Endothelial cell of coronary artery (primary cell): ENCODE measurements around the gene SLC2A4. TPM values are rescaled to one million over a fixed set of nuclear protein-coding genes. Genes with fewer than 3 reads are reported as not detected.

Source experiments
- total RNA-seq: library from RNA; depleted of rRNA; stranded (reverse); fragments of >200 nt; gene quantifications from 2 replicates; pipeline ENCODE4 v1.2.3, GENCODE V29; 2014

SLC2A4 gene
- total RNA-seq, 1 donor from 2014 or later, result under 0.01 TPM

Other genes starting within 250 kb of the SLC2A4 start
- 0.54 and 1.4 TPM in 2 replicates for gene SLC16A13, start 245.7 kb upstream of the SLC2A4 start, total RNA-seq
- 0.09 and 0.38 TPM in 2 replicates for gene SLC16A11, start 237.6 kb upstream of the SLC2A4 start, total RNA-seq
- gene CLEC10A, start 201.5 kb upstream of the SLC2A4 start, total RNA-seq, result 0.19 and 0.54 TPM in 2 replicates
- not detected in 2 replicates for gene ASGR2, start 166.9 kb upstream of the SLC2A4 start, total RNA-seq
- 9.2 TPM in 2 replicates for gene ASGR1, start 102.3 kb upstream of the SLC2A4 start, total RNA-seq
- 10.3 and 23.2 TPM in 2 replicates for gene DLG4, start 61.9 kb upstream of the SLC2A4 start, total RNA-seq
- 192 and 322 TPM in 2 replicates for gene ACADVL, start 61.8 kb upstream of the SLC2A4 start, total RNA-seq
- 37.3 and 41.1 TPM in 2 replicates for gene DVL2, start 47.2 kb upstream of the SLC2A4 start, total RNA-seq
- 37.7 and 45.1 TPM in 2 replicates for gene PHF23, start 42.3 kb upstream of the SLC2A4 start, total RNA-seq
- 92.4 and 120 TPM in 2 replicates for gene GABARAP, start 39.3 kb upstream of the SLC2A4 start, total RNA-seq
- 19.3 and 39.2 TPM in 2 replicates for gene CTDNEP1, start 30.0 kb upstream of the SLC2A4 start, total RNA-seq
- 30.2 and 31.5 TPM in 2 replicates for gene ELP5, start 29.5 kb upstream of the SLC2A4 start, total RNA-seq
- 13.4 and 15.9 TPM in 2 replicates for gene CLDN7, start 19.2 kb upstream of the SLC2A4 start, total RNA-seq
- gene YBX2, start 12.9 kb downstream of the SLC2A4 start, total RNA-seq, result not detected in 2 replicates
- 734 and 935 TPM in 2 replicates for gene EIF5A, start 25.9 kb downstream of the SLC2A4 start, total RNA-seq
- gene GPS2, start 33.6 kb downstream of the SLC2A4 start, total RNA-seq, result 26.1 and 27.3 TPM in 2 replicates
- 16.6 and 24.9 TPM in 2 replicates for gene NEURL4, start 47.6 kb downstream of the SLC2A4 start, total RNA-seq
- 0.45 and 0.66 TPM in 2 replicates for gene ACAP1, start 54.8 kb downstream of the SLC2A4 start, total RNA-seq
- 2.2 and 3.6 TPM in 2 replicates for gene KCTD11, start 70.4 kb downstream of the SLC2A4 start, total RNA-seq
- not detected in 2 replicates for gene TMEM95, start 73.4 kb downstream of the SLC2A4 start, total RNA-seq
- under 0.01 and 0.28 TPM in 2 replicates for gene TNK1, start 99.4 kb downstream of the SLC2A4 start, total RNA-seq
- gene PLSCR3, start 112.8 kb downstream of the SLC2A4 start, total RNA-seq, result 16.8 and 23.6 TPM in 2 replicates
- gene TMEM256, start 122.4 kb downstream of the SLC2A4 start, total RNA-seq, result 86.7 and 102 TPM in 2 replicates
- gene NLGN2, start 126.1 kb downstream of the SLC2A4 start, total RNA-seq, result 2.9 and 5.1 TPM in 2 replicates
- gene SPEM1, start 138.6 kb downstream of the SLC2A4 start, total RNA-seq, result not detected in 2 replicates
- gene SPEM2, start 143.9 kb downstream of the SLC2A4 start, total RNA-seq, result not detected in 2 replicates
- gene SPEM3, start 147.1 kb downstream of the SLC2A4 start, total RNA-seq, result not detected in 2 replicates
- gene TMEM102, start 153.7 kb downstream of the SLC2A4 start, total RNA-seq, result 5.2 and 6.0 TPM in 2 replicates
- 0.09 and 0.94 TPM in 2 replicates for gene FGF11, start 157.8 kb downstream of the SLC2A4 start, total RNA-seq
- 4.4 and 6.6 TPM in 2 replicates for gene CHRNB1, start 163.3 kb downstream of the SLC2A4 start, total RNA-seq
- gene ZBTB4, start 197.9 kb downstream of the SLC2A4 start, total RNA-seq, result 8.2 and 13.7 TPM in 2 replicates
- gene SLC35G6, start 199.7 kb downstream of the SLC2A4 start, total RNA-seq, result not detected in 2 replicates
- gene POLR2A, start 202.6 kb downstream of the SLC2A4 start, total RNA-seq, result 79.3 and 81.6 TPM in 2 replicates